Fibroblast of lung (primary cell): ENCODE measurements around the gene CTDSP1. TPM values are rescaled to one million over a fixed set of nuclear protein-coding genes. Genes with fewer than 3 reads are reported as not detected.
A peak's percentile ranks its signal among the peaks of the same experiment; 100 is the strongest.

Experiments
- DNase-seq, 2 donors: peaks; one replicate each; pipeline versions ENCODE4 v3.0.0 to v3.0.0-alpha.2; 2010; ENCODE audit warnings: low read depth in 2 of 2
- H2AFZ ChIP-seq: 2 replicates; pipeline ENCODE4 v1.5.1; 2012; ENCODE audit warnings: low read length, control low read depth, inconsistent platforms
- H3K27ac ChIP-seq: 2 replicates; pipeline ENCODE4 v1.5.1; 2011; ENCODE audit warnings: low read length, control low read depth; ENCODE audit not compliant: insufficient read depth
- H3K27me3 ChIP-seq: 2 replicates; pipeline ENCODE4 v1.5.1; 2011; ENCODE audit warnings: mild to moderate bottlenecking, low read length; ENCODE audit not compliant: control insufficient read depth, insufficient read depth
- H3K36me3 ChIP-seq: 2 replicates; pipeline ENCODE4 v1.5.1; 2011; ENCODE audit warnings: low read length; ENCODE audit not compliant: control insufficient read depth, insufficient read depth
- H3K4me1 ChIP-seq: 2 replicates; pipeline ENCODE4 v1.5.1; 2011; ENCODE audit warnings: low read length; ENCODE audit not compliant: control insufficient read depth, insufficient read depth; ENCODE audit errors: extremely low read depth
- H3K4me2 ChIP-seq: 2 replicates; pipeline ENCODE4 v1.5.1; 2011; ENCODE audit warnings: low read length, control low read depth; ENCODE audit not compliant: insufficient read depth; ENCODE audit errors: extremely low read depth
- H3K4me3 ChIP-seq, 4 experiments: fragments of 200-600 bp in 1 of 4; sonication (generic) in 1 of 4; replicated peaks in 1 of 4; 2 replicates each; pipeline ENCODE4 v1.5.1; 2011 to 2016; ENCODE audit warnings: low read length in 4 of 4, low read depth in 3 of 4, mild to moderate bottlenecking in 3 of 4, control low read depth in 2 of 4, inconsistent platforms in 1 of 4, mixed read lengths in 1 of 4; ENCODE audit not compliant: insufficient read depth in 1 of 4; ENCODE audit errors: control extremely low read depth in 1 of 4
- H3K79me2 ChIP-seq: 2 replicates; pipeline ENCODE4 v1.5.1; 2012; ENCODE audit warnings: mild to moderate bottlenecking, low read length, inconsistent platforms; ENCODE audit not compliant: control insufficient read depth, insufficient read depth
- H3K9ac ChIP-seq: 2 replicates; pipeline ENCODE4 v1.5.1; 2011; ENCODE audit warnings: mild to moderate bottlenecking, low read length, control low read depth; ENCODE audit not compliant: insufficient read depth
- H3K9me3 ChIP-seq: 2 replicates; pipeline ENCODE4 v1.5.1; 2012; ENCODE audit warnings: low read depth, low read length; ENCODE audit not compliant: control insufficient read depth, insufficient read depth
- H4K20me1 ChIP-seq: 2 replicates; pipeline ENCODE4 v1.5.1; 2011; ENCODE audit warnings: low read length; ENCODE audit not compliant: control insufficient read depth, insufficient read depth; ENCODE audit errors: extremely low read depth
- CTCF ChIP-seq, 2 donors: IDR thresholded peaks in 1 of 2; conservative IDR thresholded peaks in 1 of 2; 1 replicate in 1 of 2; 2 replicates in 1 of 2; pipeline ENCODE4 v1.5.1; 2011 to 2012; ENCODE audit warnings: low read length in 2 of 2, control low read depth in 1 of 2, inconsistent platforms in 1 of 2, low read depth in 1 of 2, mild to moderate bottlenecking in 1 of 2
- EZH2 ChIP-seq: IDR thresholded peaks from 2 replicates; pipeline ENCODE4 v1.5.1; 2012; ENCODE audit warnings: low read length, control low read depth, mild to moderate bottlenecking; ENCODE audit errors: missing control alignments
- polyA plus RNA-seq, 2 donors: library from polyadenylated mRNA; depleted of rRNA in 1 of 2; stranded (reverse) in 1 of 2; unstranded in 1 of 2; fragments of >200 nt; gene quantifications; 2 replicates each; pipeline ENCODE4 v1.2.1, GENCODE V29; 2011 to 2012; ENCODE audit warnings: missing spikeins in 1 of 2
- total RNA-seq: library from RNA; depleted of rRNA; stranded (reverse); fragments of >200 nt; gene quantifications from 2 replicates; pipeline ENCODE4 v1.2.1, GENCODE V29; 2014

The CTDSP1 gene
- total and polyA plus RNA-seq, 2 donors (not counting 1 experiment from before 2014, with no cell fraction given): 45.4 to 69.6 TPM

DNA sequence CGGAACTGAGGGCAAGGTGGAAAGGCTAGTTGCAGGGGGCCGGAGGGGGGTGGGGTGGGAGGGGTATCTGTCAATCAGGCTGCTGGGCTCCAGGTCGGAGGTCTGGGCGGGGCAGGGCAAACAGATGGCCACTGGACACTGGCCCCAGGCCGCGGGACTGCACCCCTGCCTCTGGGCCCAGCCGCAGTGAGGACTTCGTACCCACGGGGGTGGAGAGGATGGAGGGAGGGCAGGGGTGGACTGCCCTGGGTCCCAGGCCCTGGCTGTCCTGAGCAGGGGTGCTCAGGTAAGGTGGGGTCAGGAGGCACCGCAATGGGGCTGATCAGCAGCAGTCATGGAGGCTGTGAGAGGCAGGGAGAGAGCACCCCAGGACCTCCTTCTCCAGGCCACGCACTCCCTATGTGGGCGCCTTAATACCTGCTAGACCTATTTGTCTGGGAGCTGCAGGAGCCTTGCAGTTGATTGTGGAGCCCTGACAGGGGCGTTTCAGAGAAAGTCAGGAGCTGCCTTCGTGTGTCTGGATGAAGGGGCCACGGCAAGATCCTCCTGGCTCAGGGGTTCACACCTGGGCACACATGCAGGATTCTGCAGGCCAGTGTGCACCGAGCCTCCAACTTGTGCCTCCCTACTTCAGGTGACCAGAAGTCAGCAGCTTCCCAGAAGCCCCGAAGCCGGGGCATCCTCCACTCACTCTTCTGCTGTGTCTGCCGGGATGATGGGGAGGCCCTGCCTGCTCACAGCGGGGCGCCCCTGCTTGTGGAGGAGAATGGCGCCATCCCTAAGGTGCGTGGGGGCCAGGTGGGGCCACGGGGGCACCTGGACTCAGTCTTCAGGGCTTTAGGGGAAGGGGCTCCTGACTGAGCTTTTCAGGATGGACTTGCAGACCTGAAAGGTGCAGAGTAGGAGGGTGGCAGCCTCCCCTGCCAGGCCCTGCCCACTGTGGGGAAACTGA lies 1.5 kb downstream of the CTDSP1 start:
- H3K79me2 ChIP-seq: peaks cover 29% of the 10 kb centered on the region
- H3K9me3 ChIP-seq: no peaks in the 10 kb centered on the region
- peak overlapping the region; percentile 71 for H3K27ac ChIP-seq
- peak overlapping the region; percentile 85 for H3K4me2 ChIP-seq
- H3K4me3 ChIP-seq: peak overlapping the region; percentile 65 to 96 (median 78)
- no peaks in the 10 kb centered on the region for H4K20me1 ChIP-seq
- H3K36me3 ChIP-seq: peaks cover 19% of the 10 kb centered on the region
- peak overlapping the region; percentile 41 for H3K9ac ChIP-seq
- no peak for TF ChIP-seq EZH2
- TF ChIP-seq CTCF (conservative IDR thresholded peaks at IDR 0.05 in 1 of 2, IDR thresholded peaks at IDR 0.05 in 1 of 2; ENCODE audit: low read depth in 1 of 2, low read length in 2 of 2): no peak
- no peak for DNase-seq
- peaks cover 31% of the 10 kb centered on the region for H3K4me1 ChIP-seq
- H3K27me3 ChIP-seq: no peaks in the 10 kb centered on the region
- no peak overlapping the region for H2AFZ ChIP-seq

DNA sequence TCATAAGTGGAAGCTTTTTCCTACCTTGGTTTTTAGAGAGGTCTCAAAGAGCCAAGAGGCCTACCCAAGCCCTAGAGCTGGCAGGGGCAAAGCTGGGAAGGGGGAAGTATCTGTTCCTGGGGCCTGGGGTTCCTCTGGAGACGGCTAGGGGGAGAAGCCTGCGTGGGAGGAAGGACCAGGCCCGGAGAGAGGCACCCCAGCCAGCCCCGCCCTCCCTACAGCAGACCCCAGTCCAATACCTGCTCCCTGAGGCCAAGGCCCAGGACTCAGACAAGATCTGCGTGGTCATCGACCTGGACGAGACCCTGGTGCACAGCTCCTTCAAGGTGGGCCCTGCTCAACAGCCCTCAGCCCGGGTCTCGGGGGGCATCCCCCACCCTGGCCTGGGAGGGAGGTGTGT lies 2.2 kb downstream of the CTDSP1 start:
- peak overlapping the region in 2 of 4 experiments; percentile 65 to 96 for H3K4me3 ChIP-seq
- no peak overlapping the region for H3K27ac ChIP-seq
- no peak overlapping the region for H3K9ac ChIP-seq
- no peaks in the 10 kb centered on the region for H3K27me3 ChIP-seq
- H3K9me3 ChIP-seq: no peaks in the 10 kb centered on the region
- H2AFZ ChIP-seq: no peak overlapping the region
- peak overlapping the region; percentile 85 for H3K4me2 ChIP-seq
- H3K36me3 ChIP-seq: peaks cover 19% of the 10 kb centered on the region
- H3K4me1 ChIP-seq: peaks cover 32% of the 10 kb centered on the region
- H4K20me1 ChIP-seq: no peaks in the 10 kb centered on the region
- TF ChIP-seq EZH2: no peak
- no peak for TF ChIP-seq CTCF (conservative IDR thresholded peaks at IDR 0.05 in 1 of 2, IDR thresholded peaks at IDR 0.05 in 1 of 2; ENCODE audit: low read depth in 1 of 2, low read length in 2 of 2)
- no peak for DNase-seq
- peaks cover 29% of the 10 kb centered on the region for H3K79me2 ChIP-seq

DNA sequence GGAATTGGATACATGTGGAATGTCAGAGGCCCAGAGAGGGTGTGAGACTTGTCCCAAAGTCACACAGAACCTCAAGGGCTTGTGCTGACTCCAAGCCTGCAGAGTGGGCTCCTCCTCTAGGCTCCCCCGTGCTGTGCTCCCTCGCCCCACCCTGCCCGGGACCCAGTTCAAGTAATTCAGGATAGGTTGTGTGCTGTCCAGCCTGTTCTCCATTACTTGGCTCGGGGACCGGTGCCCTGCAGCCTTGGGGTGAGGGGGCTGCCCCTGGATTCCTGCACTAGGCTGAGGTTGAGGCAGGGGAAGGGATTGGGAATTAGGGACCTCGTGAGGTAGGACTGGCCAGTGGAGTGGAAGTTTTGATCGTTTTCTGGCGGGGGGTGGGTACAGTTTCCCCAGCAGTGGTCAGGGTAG lies 2.8 kb downstream of the CTDSP1 start:
- H2AFZ ChIP-seq: no peak overlapping the region
- H3K4me1 ChIP-seq: peaks cover 31% of the 10 kb centered on the region
- DNase-seq: no peak
- peaks cover 29% of the 10 kb centered on the region for H3K79me2 ChIP-seq
- no peak overlapping the region for H3K9ac ChIP-seq
- H3K9me3 ChIP-seq: no peaks in the 10 kb centered on the region
- H3K4me2 ChIP-seq: peak overlapping the region; percentile 2
- no peaks in the 10 kb centered on the region for H3K27me3 ChIP-seq
- H3K4me3 ChIP-seq: no peak overlapping the region
- peaks cover 19% of the 10 kb centered on the region for H3K36me3 ChIP-seq
- no peak for TF ChIP-seq EZH2
- no peak for TF ChIP-seq CTCF (conservative IDR thresholded peaks at IDR 0.05 in 1 of 2, IDR thresholded peaks at IDR 0.05 in 1 of 2; ENCODE audit: low read depth in 1 of 2, low read length in 2 of 2)
- no peaks in the 10 kb centered on the region for H4K20me1 ChIP-seq
- no peak overlapping the region for H3K27ac ChIP-seq
